DND-41 (cell line): ENCODE data around the gene JCAD.

ENCODE experiments used
- EZH2 ChIP-seq: IDR thresholded peaks from 3 replicates; pipeline ENCODE4 v1.6.1; 2012; ENCODE audit warnings: borderline replicate concordance, low read depth, mild to moderate bottlenecking, moderate library complexity, low read length, inconsistent platforms; ENCODE audit not compliant: severe bottlenecking
- TF ChIP-seq, protein P1 (sequence below): IDR thresholded peaks from 2 replicates; pipeline ENCODE4 v1.5.1; 2012; ENCODE audit warnings: borderline replicate concordance, low read length, moderate library complexity, mild to moderate bottlenecking; ENCODE audit not compliant: poor library complexity, severe bottlenecking; ENCODE audit errors: extremely low read depth

DNA sequence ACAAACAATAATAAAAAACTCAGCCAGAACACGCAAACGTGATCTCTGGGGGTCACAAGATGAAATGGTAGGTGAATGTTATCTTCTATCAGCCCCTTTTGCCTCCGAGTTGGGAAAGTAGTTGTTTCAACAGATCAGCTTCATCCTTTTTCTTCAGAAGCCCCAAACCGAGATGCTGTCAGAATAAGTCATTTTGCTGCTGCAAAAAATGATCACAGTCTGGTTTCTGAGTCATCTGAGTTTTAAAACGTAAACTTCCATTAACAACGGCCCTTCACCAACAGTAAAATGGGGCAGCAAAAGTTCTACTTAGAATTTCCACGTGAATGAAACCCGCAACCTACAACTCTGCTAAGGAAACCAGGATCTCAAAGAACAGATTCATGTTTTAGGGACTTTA is 44.9 kb downstream of the JCAD start:
- TF ChIP-seq, protein P1, sequence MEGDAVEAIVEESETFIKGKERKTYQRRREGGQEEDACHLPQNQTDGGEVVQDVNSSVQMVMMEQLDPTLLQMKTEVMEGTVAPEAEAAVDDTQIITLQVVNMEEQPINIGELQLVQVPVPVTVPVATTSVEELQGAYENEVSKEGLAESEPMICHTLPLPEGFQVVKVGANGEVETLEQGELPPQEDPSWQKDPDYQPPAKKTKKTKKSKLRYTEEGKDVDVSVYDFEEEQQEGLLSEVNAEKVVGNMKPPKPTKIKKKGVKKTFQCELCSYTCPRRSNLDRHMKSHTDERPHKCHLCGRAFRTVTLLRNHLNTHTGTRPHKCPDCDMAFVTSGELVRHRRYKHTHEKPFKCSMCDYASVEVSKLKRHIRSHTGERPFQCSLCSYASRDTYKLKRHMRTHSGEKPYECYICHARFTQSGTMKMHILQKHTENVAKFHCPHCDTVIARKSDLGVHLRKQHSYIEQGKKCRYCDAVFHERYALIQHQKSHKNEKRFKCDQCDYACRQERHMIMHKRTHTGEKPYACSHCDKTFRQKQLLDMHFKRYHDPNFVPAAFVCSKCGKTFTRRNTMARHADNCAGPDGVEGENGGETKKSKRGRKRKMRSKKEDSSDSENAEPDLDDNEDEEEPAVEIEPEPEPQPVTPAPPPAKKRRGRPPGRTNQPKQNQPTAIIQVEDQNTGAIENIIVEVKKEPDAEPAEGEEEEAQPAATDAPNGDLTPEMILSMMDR: no peak
- no peak for TF ChIP-seq EZH2
